HG03354 (cell line): ENCODE measurements around the gene WDR86.
A peak's percentile ranks its signal among the peaks of the same experiment; 100 is the strongest.

Experiments used
- ATAC-seq: cut with Tn5 transposase; IDR thresholded peaks from one replicate; pipeline ENCODE4 v1.9.1; 2021; ENCODE audit warnings: mild to moderate bottlenecking; ENCODE audit not compliant: unreplicated experiment, poor library complexity, severe bottlenecking

The WDR86 gene, protein sequence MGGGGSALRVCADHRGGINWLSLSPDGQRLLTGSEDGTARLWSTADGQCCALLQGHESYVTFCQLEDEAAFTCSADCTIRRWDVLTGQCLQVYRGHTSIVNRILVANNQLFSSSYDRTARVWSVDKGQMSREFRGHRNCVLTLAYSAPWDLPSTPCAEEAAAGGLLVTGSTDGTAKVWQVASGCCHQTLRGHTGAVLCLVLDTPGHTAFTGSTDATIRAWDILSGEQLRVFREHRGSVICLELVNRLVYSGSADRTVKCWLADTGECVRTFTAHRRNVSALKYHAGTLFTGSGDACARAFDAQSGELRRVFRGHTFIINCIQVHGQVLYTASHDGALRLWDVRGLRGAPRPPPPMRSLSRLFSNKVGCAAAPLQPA

DNA sequence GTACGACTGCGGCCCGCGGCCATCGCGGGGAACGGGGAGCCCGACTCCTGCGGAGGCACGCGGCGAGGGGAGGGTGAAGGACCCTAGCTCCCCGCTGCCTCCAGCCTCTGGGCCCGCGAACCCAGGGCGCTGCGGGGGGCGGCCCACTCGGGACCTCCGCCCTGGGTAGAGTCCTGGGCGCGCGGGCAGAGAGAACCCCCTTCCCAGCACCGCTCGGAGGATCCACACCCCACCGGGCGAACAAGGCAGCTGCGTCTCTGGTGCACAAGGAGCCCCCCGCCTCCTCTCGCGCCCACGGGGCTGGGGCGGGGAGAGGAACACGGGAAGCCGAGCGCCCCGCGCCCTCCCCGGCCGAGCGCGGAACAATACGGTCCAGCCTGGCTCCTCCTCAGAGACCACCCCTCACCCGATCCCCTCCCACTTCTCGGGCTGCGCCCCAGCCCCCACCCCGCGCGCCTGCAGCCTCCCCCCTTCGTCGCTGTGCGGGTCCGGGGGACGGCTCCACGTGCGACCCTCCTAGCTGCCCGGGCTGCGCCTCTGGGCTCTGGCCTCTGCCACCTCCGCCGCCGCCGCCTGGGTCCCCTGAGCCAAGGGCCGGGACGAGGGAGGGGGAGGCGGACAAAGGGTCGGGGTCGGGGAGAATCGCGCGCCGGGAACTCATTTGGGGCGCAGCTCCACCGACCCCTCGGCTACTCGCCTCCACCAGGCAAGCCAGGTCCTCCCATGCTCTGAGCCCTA lies at the start of gene WDR86:
Gene WDR86, minus strand, starts transcription at position 372 of the 738 bp plus-strand sequence. CDS start 449 bp downstream, outside the sequence.
- ATAC-seq, result no peak

GRCh38 chr7:151457534-151457933 lies 47.7 kb upstream of the WDR86 start:
- no peak for ATAC-seq

- ATAC-seq, result no peak
Measured at GRCh38 chr7:151456782-151457181, 46.9 kb upstream of the WDR86 start.

- no peak for ATAC-seq
Measured at GRCh38 chr7:151456276-151456675, 46.4 kb upstream of the WDR86 start.

DNA sequence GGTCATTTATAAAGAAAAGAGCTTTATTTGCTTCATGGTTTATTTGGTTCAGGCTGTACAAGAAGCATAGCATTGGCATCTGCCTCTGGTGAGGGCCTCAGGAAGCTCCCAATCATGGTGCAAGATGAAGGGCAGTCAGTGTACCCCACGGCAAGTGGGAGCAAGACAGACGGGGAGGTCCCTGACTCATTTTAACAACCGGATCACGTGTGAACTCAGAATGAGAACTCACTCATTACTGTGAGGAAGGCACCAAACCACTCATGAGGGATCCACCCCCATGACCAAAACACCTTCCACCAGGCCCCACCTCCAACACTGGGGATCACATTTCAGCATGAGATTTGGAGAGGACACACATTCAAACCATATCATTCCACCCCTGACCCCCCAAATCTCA lies 45.9 kb upstream of the WDR86 start:
- no peak for ATAC-seq

DNA sequence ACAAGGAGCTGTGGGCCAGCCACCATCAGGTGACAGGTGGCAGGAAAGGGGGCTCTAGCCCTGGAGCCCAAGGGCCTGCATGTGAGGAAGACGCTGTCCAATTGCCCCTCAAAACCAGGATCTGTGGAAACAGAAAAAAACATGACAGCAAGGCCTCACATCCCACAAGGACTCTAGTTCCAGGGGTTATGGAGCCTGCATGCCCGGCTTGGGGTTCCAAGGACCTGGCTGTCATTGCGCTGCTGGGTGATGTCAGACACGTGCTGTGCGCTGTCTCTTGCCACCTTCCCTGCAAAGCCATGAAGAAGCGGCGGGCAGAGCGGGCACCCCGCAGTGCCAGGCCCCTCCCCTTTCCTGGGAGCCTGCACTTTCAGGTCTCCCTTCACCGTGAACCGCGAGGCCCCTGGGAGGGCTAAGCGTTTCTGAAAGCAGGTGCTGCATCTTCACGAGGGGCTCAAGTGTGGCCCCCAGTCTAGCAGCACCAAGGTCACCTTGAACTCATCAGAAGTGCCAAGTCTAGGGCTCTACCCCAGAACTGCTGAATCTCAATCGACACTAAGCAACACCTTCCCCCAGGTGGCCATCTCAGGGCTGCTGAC lies 45.2 kb upstream of the WDR86 start:
- no peak for ATAC-seq

GRCh38 chr7:151454305-151454704 lies 44.5 kb upstream of the WDR86 start:
- ATAC-seq, result no peak

GRCh38 chr7:151453326-151453791 lies 43.5 kb upstream of the WDR86 start:
- ATAC-seq, result no peak

- no peak for ATAC-seq
Measured at GRCh38 chr7:151452680-151453325, 43.0 kb upstream of the WDR86 start.

GRCh38 chr7:151451626-151452571 lies 42.1 kb upstream of the WDR86 start:
- ATAC-seq, result no peak

- ATAC-seq, result no peak
Measured at GRCh38 chr7:151451156-151451555, 41.3 kb upstream of the WDR86 start.

GRCh38 chr7:151449990-151450389 lies 40.2 kb upstream of the WDR86 start:
- ATAC-seq, result no peak

GRCh38 chr7:151448261-151449252 lies 38.7 kb upstream of the WDR86 start:
- peak; percentile 79 for ATAC-seq

GRCh38 chr7:151447901-151448260 lies 38.0 kb upstream of the WDR86 start:
- no peak for ATAC-seq

- no peak for ATAC-seq
Measured at GRCh38 chr7:151447312-151447711, 37.5 kb upstream of the WDR86 start.

GRCh38 chr7:151446412-151446811 lies 36.6 kb upstream of the WDR86 start:
- no peak for ATAC-seq

DNA sequence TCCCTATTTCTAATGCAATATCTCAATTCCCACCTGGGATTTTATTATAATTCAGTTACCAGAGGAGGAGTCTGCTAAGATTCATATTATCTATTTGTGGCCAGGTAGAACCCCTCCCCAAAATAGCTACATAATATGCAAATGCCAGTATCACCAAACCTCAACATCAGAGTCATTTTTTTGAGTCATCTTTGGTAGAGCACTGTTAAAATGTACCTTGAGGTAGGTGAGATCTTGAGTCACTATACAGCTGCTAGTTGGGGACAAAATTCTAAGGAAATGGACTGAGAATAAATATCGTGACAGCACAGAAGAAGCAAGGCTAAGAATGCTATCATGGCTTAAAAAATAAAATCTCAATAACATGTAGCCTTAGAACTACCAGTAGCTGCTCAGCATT lies 34.8 kb upstream of the WDR86 start:
- no peak for ATAC-seq
